CD4-positive, alpha-beta T cell treated with Interleukin-15 for 1 hour (primary cell): ENCODE measurements around the gene RHNO1.

ENCODE experiments used
- DNase-seq: peaks from one replicate; pipeline ENCODE4 v3.0.0-alpha.2; 2020

The RHNO1 gene, protein sequence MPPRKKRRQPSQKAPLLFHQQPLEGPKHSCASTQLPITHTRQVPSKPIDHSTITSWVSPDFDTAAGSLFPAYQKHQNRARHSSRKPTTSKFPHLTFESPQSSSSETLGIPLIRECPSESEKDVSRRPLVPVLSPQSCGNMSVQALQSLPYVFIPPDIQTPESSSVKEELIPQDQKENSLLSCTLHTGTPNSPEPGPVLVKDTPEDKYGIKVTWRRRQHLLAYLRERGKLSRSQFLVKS

GRCh38 chr12:2877047-2877952 is at the start of gene RHNO1, which contains the start of gene FOXM1:
TSS of gene RHNO1 (plus strand) at chr12:2877223. CDS start at chr12:2885367, 8,144 bp downstream.
TSS of gene FOXM1 (minus strand) at chr12:2877174. CDS start at chr12:2874478, 2,696 bp downstream.
- peak; percentile 84 for DNase-seq

DNA sequence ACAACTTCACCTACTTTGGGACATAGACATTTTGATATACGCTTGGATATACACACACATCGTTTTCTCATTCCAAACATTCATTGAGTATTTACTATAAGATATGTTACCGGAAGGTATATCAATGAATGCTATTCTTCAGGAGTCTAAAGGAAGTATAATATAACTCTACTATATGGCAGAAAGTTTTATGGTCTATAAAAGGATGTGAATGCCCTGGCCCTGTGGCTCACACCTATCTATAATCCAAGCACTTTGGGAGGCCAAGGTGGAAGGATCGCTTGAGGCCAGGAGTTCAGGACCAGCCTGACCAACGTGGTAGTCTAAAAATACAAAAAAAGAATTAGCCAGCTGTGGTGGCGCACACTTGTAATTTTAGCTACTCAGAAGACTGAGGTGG is 47.7 kb upstream of the RHNO1 start:
- DNase-seq = no peak

GRCh38 chr12:2832550-2833127 is 44.4 kb upstream of the RHNO1 start:
- no peak for DNase-seq

DNA sequence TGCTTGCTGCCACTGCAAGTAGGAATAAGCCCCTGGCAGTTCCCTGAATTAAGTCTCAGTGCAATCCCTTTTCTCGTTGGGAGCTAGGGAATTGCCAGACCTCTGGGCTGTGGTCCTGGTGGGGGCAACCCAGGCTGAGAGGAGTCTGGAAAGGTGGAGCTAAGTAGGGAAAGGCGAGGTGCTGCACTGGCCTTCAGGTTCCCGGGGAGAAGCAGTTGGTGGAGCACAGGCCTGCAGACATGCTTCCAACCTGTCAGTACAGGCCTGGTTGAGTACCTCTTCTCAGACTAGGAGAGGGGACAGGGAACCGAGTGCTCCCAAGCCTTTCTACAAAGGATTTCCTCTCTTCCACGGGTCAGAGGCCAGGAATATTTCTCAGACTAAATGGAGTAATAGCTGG is 43.7 kb upstream of the RHNO1 start:
- DNase-seq = no peak

DNA sequence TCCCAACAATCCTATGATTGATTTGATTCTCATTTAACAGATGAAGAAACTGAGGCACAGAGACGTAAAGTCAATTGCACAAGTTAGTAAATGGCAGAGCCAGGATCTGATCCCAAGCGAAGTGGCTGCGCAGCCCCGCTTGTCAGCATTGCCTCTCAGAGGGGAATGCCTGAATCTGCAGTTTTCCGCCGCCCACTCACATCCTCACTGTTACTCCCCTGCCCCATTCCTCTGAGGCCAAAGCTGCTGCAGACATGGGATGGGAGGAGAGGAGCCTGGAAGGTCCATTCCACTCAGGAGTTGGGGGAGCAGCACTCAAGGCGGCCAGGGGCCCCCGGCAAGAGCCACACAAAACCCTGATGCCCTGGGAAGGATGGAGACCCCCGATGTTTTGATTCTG is 43.2 kb upstream of the RHNO1 start:
- DNase-seq = no peak

- DNase-seq = no peak
These were observed 42.2 kb upstream of the RHNO1 start, which contains the start of gene NRIP2 for GRCh38 chr12:2834581-2835491. TSS of gene NRIP2 (minus strand) at chr12:2835035. CDS start at chr12:2834983, 52 bp downstream.

- no peak for DNase-seq
These were observed 41.2 kb upstream of the RHNO1 start for GRCh38 chr12:2835691-2836403.

- no peak for DNase-seq
These were observed 40.4 kb upstream of the RHNO1 start for GRCh38 chr12:2836574-2836973.

GRCh38 chr12:2841056-2841650 is 35.9 kb upstream of the RHNO1 start:
- DNase-seq = no peak

DNA sequence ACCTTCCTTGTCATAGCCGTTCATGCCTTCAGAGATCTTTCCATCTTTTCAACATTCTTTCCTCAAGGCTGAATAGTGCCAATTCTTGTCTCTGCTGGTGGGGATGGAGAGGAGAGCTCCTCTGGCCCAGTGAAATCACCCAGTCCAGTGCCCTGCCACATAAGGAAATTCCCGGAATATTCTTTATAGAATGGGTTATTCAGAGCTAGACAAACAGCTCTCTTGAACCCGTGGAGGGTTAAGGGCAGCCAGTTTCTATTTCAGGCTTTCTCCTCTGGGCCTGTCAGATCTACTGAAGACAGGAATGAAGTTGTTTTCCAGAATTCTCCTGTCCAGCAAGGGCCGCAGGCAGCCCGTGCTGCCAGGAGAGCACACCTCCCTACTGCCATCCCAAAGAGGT is 34.1 kb upstream of the RHNO1 start:
- DNase-seq = no peak

- no peak for DNase-seq
These were observed 32.2 kb upstream of the RHNO1 start for GRCh38 chr12:2844786-2845185.

GRCh38 chr12:2845280-2845679 is 31.7 kb upstream of the RHNO1 start:
- DNase-seq = no peak

DNA sequence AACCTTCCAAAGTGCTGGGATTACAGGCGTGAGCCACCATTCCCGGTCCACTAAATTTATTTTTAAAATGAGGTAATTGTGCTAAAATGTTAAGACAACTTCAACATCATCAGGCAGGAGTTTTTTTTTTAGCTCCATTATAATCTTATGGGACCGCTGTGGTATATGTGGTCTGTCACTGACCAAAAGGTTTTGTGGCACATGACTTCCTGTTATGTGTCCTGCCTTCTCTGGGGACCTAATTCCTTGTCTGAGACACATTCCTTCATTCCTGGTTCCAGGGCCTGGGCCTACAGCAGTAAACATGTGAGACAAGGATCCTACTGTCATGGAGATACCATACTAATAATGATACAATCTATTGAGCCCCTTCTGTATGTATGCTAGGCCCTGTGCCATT is 25.1 kb upstream of the RHNO1 start:
- DNase-seq = no peak

- no peak for DNase-seq
These were observed 23.4 kb upstream of the RHNO1 start for GRCh38 chr12:2853626-2854025.

DNA sequence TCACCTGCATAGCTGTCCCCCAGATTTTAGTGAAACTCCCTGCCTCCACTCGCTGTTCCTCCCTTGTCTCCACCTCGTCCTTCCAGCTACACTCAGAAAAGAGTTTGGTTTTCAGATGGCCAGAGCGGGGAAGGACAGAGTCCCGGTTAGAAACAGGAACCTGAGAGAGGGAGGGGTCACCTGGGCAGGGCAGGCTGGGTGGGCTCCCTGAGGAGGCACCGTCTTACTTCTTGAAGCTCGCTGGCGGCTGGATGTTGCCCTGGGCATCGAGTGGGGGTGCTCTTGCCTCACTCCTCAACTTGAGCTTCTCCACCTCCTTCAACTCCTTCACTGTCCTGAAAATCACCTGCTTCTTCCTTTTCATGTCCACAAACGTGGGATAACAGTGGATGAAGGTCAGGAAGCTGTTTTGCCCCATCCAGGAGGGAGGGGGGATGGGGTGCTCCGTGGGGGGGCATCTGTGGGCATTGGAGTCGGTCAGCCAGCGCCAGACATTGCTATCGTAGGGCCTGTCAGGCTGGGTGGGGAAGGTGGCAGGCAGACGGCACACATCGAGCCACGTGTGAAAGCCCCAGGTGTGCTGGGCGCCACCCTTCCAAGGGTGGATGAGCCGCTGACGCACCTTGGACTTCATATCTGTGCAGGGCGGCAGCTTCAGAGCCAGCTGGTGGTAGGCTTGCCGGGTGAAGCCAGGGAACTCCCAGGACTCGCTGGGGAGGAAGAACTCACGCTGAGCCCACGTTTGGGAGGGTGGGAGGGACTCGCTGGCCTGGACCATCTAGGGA is 22.2 kb upstream of the RHNO1 start:
- DNase-seq = no peak

DNA sequence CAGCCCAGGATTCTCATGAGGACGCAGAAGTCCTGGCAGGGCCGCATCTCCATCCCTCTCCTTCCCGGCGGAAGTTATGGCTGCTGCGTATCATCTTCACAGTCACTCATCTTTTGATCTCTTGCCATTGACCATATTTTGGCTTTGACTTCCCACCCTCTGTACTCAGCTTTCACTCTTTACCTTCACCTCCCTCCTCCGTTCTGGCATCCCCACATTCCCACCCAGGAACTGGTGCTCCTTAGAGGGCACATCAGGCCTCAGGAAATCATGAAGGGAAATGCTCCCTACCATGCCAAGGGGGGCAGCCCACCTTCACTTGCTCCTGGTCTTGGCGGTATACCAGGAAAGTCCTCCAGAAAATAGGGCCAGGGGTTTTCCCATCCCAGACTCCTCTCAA is 21.5 kb upstream of the RHNO1 start:
- DNase-seq = no peak

- no peak for DNase-seq
These were observed 21.0 kb upstream of the RHNO1 start for GRCh38 chr12:2856051-2856450.

- no peak for DNase-seq
These were observed 20.0 kb upstream of the RHNO1 start, which contains the start of gene TEX52 for GRCh38 chr12:2857021-2857431. TSS of gene TEX52 (minus strand) at chr12:2857039. CDS start at chr12:2857026, 13 bp downstream.

DNA sequence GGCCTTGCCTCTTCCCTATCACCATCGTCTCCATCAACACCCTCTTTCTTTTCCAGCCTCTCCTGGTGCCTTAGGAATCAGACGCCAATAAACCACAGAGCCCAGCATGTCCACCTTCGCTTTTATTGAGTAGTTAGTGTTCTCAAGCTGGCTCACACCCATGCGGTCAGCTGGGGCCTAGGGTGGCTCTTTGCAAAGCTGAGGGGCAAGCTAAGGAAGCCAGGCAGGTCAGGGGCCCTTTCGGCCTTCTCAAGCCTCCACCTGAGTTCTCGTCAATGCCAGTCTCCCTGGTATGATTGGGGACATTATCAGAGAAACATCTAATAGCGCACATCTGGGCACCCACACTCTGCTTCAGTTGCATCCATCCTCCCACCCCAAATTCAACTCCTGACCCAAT is 19.4 kb upstream of the RHNO1 start:
- DNase-seq = no peak

DNA sequence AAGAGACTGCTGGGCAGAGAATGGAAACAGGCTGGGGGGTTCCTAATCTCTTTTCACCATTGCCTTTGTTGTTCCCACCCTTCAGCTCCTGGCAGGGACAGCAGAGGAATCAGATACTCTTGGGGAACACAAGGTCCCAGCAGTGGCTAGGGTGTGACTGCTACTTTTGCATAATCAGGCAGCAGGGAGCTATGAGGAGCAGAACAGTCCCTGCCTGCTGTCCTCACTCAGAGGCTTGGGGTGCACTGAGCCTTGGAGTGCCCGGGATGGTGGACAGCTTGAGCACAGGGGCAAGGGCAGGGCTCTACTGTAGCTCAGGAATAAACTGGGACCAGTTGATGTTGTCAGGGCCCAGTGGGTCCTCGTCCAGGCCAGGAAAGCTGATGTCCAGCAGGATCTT is 18.7 kb upstream of the RHNO1 start:
- no peak for DNase-seq
